HepG2 (cell line): ENCODE data around the gene ASXL1. TPM values are rescaled to one million over a fixed set of nuclear protein-coding genes. Genes with fewer than 3 reads are reported as not detected.
A peak's percentile ranks its signal among the peaks of the same experiment; 100 is the strongest.

Experiments used
- HDAC1 ChIP-seq: sonication (generic); formaldehyde crosslinking; IDR thresholded peaks from 2 replicates; pipeline ENCODE4 v1.5.1; 2020; ENCODE audit warnings: mild to moderate bottlenecking, missing genetic modification reagents
- MAFG ChIP-seq: sonication (generic); formaldehyde crosslinking; IDR thresholded peaks from 2 replicates; pipeline ENCODE4 v1.5.1; 2020; ENCODE audit warnings: mild to moderate bottlenecking, missing genetic modification reagents
- MBNL3 ChIP-seq: fragments of 250-450 bp; sonication (Bioruptor Pico); conservative IDR thresholded peaks from 2 replicates; pipeline ENCODE4 v1.8.0; 2022; ENCODE audit warnings: mild to moderate bottlenecking, inconsistent platforms
- NCOR1 ChIP-seq: fragments of 200-600 bp; sonication (generic); IDR thresholded peaks from 2 replicates; pipeline ENCODE4 v1.7.0; 2017; ENCODE audit warnings: antibody characterized with exemption, low read length, borderline replicate concordance
- NPAS2 ChIP-seq: sonication (generic); formaldehyde crosslinking; IDR thresholded peaks from 2 replicates; pipeline ENCODE4 v1.8.0; 2022; ENCODE audit warnings: mild to moderate bottlenecking, missing genetic modification reagents, borderline replicate concordance
- ZBTB7B ChIP-seq: sonication (generic); formaldehyde crosslinking; IDR thresholded peaks from 2 replicates; pipeline ENCODE4 v1.4.0; 2020; ENCODE audit warnings: missing genetic modification reagents
- ZMYM2 ChIP-seq: sonication (generic); formaldehyde crosslinking; IDR thresholded peaks from 2 replicates; pipeline ENCODE4 v1.8.0; 2022; ENCODE audit warnings: mild to moderate bottlenecking, missing genetic modification reagents
- ZNF24 ChIP-seq: fragments of 450-650 bp; IDR thresholded peaks from 2 replicates; pipeline ENCODE4 v1.6.1; 2017; ENCODE audit warnings: antibody characterized with exemption, mild to moderate bottlenecking
- ZNF850 ChIP-seq: sonication (generic); formaldehyde crosslinking; conservative IDR thresholded peaks from 2 replicates; pipeline ENCODE4 v1.9.0; 2021; ENCODE audit warnings: mild to moderate bottlenecking, missing genetic modification reagents
- polyA plus RNA-seq, 8 experiments: library from polyadenylated mRNA; depleted of rRNA in 3 of 8; stranded (reverse) in 7 of 8; unstranded in 1 of 8; fragments of >200 nt; fragmentation: Illumina TruSeq in 4 of 8; extraction: Trizol in 4 of 8; gene quantifications; 2 replicates each; pipeline versions ENCODE4 v1.2.1 to v1.2.3, GENCODE V29; 2011 to 2016; ENCODE audit warnings: low read depth in 4 of 8, missing spikeins in 1 of 8, mixed read lengths in 1 of 8; ENCODE audit not compliant: insufficient read depth in 1 of 8
- total RNA-seq, 5 experiments: library from RNA; depleted of rRNA; stranded (reverse); fragments of >200 nt; fragmentation: Illumina TruSeq; extraction: Trizol; gene quantifications; 2 replicates each; pipeline ENCODE4 v1.2.3, GENCODE V29; 2016; ENCODE audit warnings: low read depth in 1 of 5
- TF ChIP-seq, protein P1 (sequence below): sonication (generic); formaldehyde crosslinking; IDR thresholded peaks from 2 replicates; pipeline ENCODE4 v1.4.0; 2020; ENCODE audit warnings: mild to moderate bottlenecking, missing genetic modification reagents, borderline replicate concordance
- TF ChIP-seq, protein P2 (sequence below): sonication (generic); formaldehyde crosslinking; conservative IDR thresholded peaks from 2 replicates; pipeline ENCODE4 v1.4.0; 2020; ENCODE audit warnings: missing genetic modification reagents
- TF ChIP-seq, protein P3 (sequence below): sonication (generic); formaldehyde crosslinking; IDR thresholded peaks from 2 replicates; pipeline ENCODE4 v1.9.0; 2022; ENCODE audit warnings: missing genetic modification reagents, mild to moderate bottlenecking, borderline replicate concordance
- TF ChIP-seq, protein P4 (sequence below): sonication (generic); formaldehyde crosslinking; conservative IDR thresholded peaks from 2 replicates; pipeline ENCODE4 v1.8.0; 2022; ENCODE audit warnings: low read depth, missing genetic modification reagents
- TF ChIP-seq, protein P5 (sequence below): sonication (generic); formaldehyde crosslinking; IDR thresholded peaks from 2 replicates; pipeline ENCODE4 v1.4.0; 2020; ENCODE audit warnings: mild to moderate bottlenecking, missing genetic modification reagents
- TF ChIP-seq, protein P6 (sequence below): sonication (generic); formaldehyde crosslinking; IDR thresholded peaks from 2 replicates; pipeline ENCODE4 v1.4.0; 2020; ENCODE audit warnings: missing genetic modification reagents, borderline replicate concordance

ASXL1 gene
- total and polyA plus RNA-seq, 2 of the 13 experiments (the other 11 are each of a cell fraction or from before 2014, with no cell fraction given): 62.1 to 74.8 TPM

DNA sequence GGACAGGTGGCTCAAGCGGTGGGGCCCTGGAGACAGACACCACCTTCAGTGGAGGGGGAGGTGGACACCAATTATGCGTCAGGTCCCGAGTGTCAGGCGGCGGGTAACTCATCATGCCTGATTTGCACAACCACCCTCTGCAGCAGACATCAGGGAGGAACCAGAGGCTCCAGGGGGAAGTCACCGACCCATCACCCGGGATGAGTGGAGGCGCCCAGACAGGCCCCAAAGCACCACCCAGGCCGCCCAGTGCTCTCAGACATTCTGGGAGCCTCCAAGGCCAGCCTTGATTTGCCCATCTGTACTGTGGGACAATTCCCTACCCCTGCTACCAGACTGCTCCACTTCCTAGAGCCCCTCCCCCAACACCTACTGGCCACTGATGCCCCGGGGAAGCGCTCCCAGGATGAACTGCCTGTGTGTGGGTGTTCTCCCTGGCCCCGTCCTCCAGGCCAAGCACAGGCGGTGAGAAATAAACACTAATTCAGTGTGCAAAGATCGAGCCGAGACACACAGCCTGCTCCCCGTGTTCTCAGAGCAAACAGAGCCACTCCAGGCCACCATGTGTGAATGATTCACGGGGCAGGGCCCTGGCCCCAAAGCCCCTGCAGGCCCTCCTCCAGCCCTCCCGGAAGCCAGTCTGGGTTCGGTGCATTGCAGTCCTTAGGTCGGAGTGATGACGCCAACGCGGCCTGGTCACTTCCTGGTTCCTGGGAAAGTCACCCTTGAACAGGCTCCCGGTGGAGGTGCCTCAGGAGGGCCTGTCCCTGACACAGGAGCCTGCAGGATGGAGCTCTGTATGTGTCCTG, 107.2 kb downstream of the ASXL1 start (continued):
- TF ChIP-seq, protein P1, sequence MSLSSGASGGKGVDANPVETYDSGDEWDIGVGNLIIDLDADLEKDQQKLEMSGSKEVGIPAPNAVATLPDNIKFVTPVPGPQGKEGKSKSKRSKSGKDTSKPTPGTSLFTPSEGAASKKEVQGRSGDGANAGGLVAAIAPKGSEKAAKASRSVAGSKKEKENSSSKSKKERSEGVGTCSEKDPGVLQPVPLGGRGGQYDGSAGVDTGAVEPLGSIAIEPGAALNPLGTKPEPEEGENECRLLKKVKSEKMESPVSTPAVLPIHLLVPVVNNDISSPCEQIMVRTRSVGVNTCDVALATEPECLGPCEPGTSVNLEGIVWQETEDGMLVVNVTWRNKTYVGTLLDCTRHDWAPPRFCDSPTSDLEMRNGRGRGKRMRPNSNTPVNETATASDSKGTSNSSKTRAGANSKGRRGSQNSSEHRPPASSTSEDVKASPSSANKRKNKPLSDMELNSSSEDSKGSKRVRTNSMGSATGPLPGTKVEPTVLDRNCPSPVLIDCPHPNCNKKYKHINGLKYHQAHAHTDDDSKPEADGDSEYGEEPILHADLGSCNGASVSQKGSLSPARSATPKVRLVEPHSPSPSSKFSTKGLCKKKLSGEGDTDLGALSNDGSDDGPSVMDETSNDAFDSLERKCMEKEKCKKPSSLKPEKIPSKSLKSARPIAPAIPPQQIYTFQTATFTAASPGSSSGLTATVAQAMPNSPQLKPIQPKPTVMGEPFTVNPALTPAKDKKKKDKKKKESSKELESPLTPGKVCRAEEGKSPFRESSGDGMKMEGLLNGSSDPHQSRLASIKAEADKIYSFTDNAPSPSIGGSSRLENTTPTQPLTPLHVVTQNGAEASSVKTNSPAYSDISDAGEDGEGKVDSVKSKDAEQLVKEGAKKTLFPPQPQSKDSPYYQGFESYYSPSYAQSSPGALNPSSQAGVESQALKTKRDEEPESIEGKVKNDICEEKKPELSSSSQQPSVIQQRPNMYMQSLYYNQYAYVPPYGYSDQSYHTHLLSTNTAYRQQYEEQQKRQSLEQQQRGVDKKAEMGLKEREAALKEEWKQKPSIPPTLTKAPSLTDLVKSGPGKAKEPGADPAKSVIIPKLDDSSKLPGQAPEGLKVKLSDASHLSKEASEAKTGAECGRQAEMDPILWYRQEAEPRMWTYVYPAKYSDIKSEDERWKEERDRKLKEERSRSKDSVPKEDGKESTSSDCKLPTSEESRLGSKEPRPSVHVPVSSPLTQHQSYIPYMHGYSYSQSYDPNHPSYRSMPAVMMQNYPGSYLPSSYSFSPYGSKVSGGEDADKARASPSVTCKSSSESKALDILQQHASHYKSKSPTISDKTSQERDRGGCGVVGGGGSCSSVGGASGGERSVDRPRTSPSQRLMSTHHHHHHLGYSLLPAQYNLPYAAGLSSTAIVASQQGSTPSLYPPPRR (CRISPR knock-in tag): peak; percentile 91; the same call in 1 of the 2 replicates
- TF ChIP-seq HDAC1 (CRISPR knock-in tag): no peak; the same call in none of the 2 replicates
- TF ChIP-seq, protein P2, sequence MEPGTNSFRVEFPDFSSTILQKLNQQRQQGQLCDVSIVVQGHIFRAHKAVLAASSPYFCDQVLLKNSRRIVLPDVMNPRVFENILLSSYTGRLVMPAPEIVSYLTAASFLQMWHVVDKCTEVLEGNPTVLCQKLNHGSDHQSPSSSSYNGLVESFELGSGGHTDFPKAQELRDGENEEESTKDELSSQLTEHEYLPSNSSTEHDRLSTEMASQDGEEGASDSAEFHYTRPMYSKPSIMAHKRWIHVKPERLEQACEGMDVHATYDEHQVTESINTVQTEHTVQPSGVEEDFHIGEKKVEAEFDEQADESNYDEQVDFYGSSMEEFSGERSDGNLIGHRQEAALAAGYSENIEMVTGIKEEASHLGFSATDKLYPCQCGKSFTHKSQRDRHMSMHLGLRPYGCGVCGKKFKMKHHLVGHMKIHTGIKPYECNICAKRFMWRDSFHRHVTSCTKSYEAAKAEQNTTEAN (CRISPR knock-in tag): peak; percentile 97
- TF ChIP-seq, protein P3, sequence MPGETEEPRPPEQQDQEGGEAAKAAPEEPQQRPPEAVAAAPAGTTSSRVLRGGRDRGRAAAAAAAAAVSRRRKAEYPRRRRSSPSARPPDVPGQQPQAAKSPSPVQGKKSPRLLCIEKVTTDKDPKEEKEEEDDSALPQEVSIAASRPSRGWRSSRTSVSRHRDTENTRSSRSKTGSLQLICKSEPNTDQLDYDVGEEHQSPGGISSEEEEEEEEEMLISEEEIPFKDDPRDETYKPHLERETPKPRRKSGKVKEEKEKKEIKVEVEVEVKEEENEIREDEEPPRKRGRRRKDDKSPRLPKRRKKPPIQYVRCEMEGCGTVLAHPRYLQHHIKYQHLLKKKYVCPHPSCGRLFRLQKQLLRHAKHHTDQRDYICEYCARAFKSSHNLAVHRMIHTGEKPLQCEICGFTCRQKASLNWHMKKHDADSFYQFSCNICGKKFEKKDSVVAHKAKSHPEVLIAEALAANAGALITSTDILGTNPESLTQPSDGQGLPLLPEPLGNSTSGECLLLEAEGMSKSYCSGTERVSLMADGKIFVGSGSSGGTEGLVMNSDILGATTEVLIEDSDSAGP (CRISPR knock-in tag): peak; percentile 93; the same call in 1 of the 2 replicates
- TF ChIP-seq ZNF24: no peak
- TF ChIP-seq ZMYM2: peak; percentile 94; the same call in 1 of the 2 replicates
- TF ChIP-seq, protein P4, sequence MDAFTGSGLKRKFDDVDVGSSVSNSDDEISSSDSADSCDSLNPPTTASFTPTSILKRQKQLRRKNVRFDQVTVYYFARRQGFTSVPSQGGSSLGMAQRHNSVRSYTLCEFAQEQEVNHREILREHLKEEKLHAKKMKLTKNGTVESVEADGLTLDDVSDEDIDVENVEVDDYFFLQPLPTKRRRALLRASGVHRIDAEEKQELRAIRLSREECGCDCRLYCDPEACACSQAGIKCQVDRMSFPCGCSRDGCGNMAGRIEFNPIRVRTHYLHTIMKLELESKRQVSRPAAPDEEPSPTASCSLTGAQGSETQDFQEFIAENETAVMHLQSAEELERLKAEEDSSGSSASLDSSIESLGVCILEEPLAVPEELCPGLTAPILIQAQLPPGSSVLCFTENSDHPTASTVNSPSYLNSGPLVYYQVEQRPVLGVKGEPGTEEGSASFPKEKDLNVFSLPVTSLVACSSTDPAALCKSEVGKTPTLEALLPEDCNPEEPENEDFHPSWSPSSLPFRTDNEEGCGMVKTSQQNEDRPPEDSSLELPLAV (CRISPR knock-in tag): no peak
- TF ChIP-seq, protein P5, sequence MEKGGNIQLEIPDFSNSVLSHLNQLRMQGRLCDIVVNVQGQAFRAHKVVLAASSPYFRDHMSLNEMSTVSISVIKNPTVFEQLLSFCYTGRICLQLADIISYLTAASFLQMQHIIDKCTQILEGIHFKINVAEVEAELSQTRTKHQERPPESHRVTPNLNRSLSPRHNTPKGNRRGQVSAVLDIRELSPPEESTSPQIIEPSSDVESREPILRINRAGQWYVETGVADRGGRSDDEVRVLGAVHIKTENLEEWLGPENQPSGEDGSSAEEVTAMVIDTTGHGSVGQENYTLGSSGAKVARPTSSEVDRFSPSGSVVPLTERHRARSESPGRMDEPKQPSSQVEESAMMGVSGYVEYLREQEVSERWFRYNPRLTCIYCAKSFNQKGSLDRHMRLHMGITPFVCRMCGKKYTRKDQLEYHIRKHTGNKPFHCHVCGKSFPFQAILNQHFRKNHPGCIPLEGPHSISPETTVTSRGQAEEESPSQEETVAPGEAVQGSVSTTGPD (CRISPR knock-in tag): 0 out of 2 replicates have a peak, but pooled peaks have one; percentile 19
- TF ChIP-seq NPAS2: no peak
- TF ChIP-seq ZBTB7B (CRISPR knock-in tag): peak; percentile 91
- no peak for TF ChIP-seq MAFG (CRISPR knock-in tag)
- TF ChIP-seq, protein P6, sequence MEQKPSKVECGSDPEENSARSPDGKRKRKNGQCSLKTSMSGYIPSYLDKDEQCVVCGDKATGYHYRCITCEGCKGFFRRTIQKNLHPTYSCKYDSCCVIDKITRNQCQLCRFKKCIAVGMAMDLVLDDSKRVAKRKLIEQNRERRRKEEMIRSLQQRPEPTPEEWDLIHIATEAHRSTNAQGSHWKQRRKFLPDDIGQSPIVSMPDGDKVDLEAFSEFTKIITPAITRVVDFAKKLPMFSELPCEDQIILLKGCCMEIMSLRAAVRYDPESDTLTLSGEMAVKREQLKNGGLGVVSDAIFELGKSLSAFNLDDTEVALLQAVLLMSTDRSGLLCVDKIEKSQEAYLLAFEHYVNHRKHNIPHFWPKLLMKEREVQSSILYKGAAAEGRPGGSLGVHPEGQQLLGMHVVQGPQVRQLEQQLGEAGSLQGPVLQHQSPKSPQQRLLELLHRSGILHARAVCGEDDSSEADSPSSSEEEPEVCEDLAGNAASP (CRISPR knock-in tag): peak; percentile 82; the same call in 1 of the 2 replicates
- TF ChIP-seq NCOR1: peak; percentile 46; the same call in 1 of the 2 replicates
- TF ChIP-seq ZNF850 (CRISPR knock-in tag): 0 out of 2 replicates have a peak, but pooled peaks have one; percentile 12
- TF ChIP-seq MBNL3: no peak
